Measurements from ENCODE around the gene SRGAP1. TPM values are rescaled to one million over a fixed set of nuclear protein-coding genes. Genes with fewer than 3 reads are reported as not detected.

SRGAP1 gene
- total and polyA plus RNA-seq, 2 of the 4 experiments (the other 2 are of a cell fraction), result 10.0 to 10.2 TPM

- no peak for DNase-seq
- H3K23ac ChIP-seq (ENCODE audit: low read depth, low read length), result no peak overlapping the region
- CTCF ChIA-PET, result interaction anchor here (0.8 kb wide), 1 partner anchor 21 kb away, joined by 5 read pairs; no protein-coding TSS in a partner anchor
These were observed 22.6 kb downstream of the SRGAP1 start for GRCh38 chr12:63867053-63867452.

More at GRCh38 chr12:63867053-63867452, 22.6 kb downstream of the SRGAP1 start:
- H2BK15ac ChIP-seq (ENCODE audit: low read depth, low read length), result no peak overlapping the region
- no peak overlapping the region for H4K5ac ChIP-seq (ENCODE audit: low read depth, low read length)
- H3K9me1 ChIP-seq (ENCODE audit: insufficient read depth, low read length), result peaks cover 17% of the 10 kb centered on the region
- WGBS, 2 experiments (ENCODE audit: extremely low coverage in 2 of 2, insufficient read length in 1 of 2), result 100% methylated on average over 1 of the region's 3 CpGs; no CpG with 5 or more reads in 1 of the 2 experiments
- peaks cover 2% of the 10 kb centered on the region; the same call in 1 of the 2 replicates for H3K36me3 ChIP-seq (ENCODE audit: control insufficient read depth, insufficient read depth, low read length)
- H2BK120ac ChIP-seq (ENCODE audit: low read depth, low read length), result no peak overlapping the region
- H4K8ac ChIP-seq (ENCODE audit: low read depth in 2 of 2, low read length in 2 of 2), result no peak overlapping the region
- no peak overlapping the region for H2BK20ac ChIP-seq (ENCODE audit: low read depth, low read length)
- no peaks in the 10 kb centered on the region for H3K9me3 ChIP-seq (ENCODE audit: control insufficient read depth, insufficient read depth, low read length)
- H3K79me1 ChIP-seq (ENCODE audit: low read depth in 1 of 2, low read length in 2 of 2), result peaks cover 8 to 76% of the 10 kb centered on the region in 2 experiments
- peaks cover 85% of the 10 kb centered on the region for H4K20me1 ChIP-seq (ENCODE audit: insufficient read depth, low read length)
- in situ Hi-C loops (cut with MboI; ENCODE audit: low sequenced_read_pairs) (no loop called here), dilution Hi-C loops (cut with HindIII; ENCODE audit: low sequenced_read_pairs, unreplicated experiment) (no loop called here), intact Hi-C loops (cut with micrococcal nuclease) (no loop called here)
- no peak overlapping the region for H3K4ac ChIP-seq (ENCODE audit: low read depth, low read length)
- H4K91ac ChIP-seq (ENCODE audit: insufficient read depth, low read depth, low read length), result no peak overlapping the region
- no peak overlapping the region for H3K56ac ChIP-seq (ENCODE audit: extremely low read depth, insufficient read depth, low read length)
- no peak overlapping the region for H2AFZ ChIP-seq (replicated peaks; ENCODE audit: low read length, poor library complexity)
- no peak overlapping the region for H3K27ac ChIP-seq (ENCODE audit: insufficient read depth, low read length)
- no peak overlapping the region for H3K4me2 ChIP-seq (ENCODE audit: low read depth, low read length)
- no peak overlapping the region for H3K4me3 ChIP-seq (ENCODE audit: insufficient read depth, low read depth, low read length)
- ATAC-seq (ENCODE audit: low read depth), result no peak
- no peak overlapping the region for H2BK5ac ChIP-seq (ENCODE audit: low read depth, low read length, poor library complexity, severe bottlenecking)
- H3K9ac ChIP-seq (ENCODE audit: low read depth, low read length), result no peak overlapping the region
- H2AK9ac ChIP-seq (replicated peaks; ENCODE audit: low read depth, low read length, poor library complexity), result no peak overlapping the region
- H3K14ac ChIP-seq (replicated peaks; ENCODE audit: low read depth, low read length), result no peak overlapping the region
- no TSS peak for BruUV-seq (replicated peaks)
- TF ChIP-seq NFE2L2 (IDR thresholded peaks at IDR 0.05; ENCODE audit: low read depth, low read length) (no peak), RFX5 (IDR thresholded peaks at IDR 0.05; ENCODE audit: low read depth, low read length) (no peak), POLR2A (IDR thresholded peaks at IDR 0.05; ENCODE audit: low read depth, low read length) (no peak), USF2 (IDR thresholded peaks at IDR 0.05; ENCODE audit: low read depth, low read length) (no peak), MAZ (IDR thresholded peaks at IDR 0.05; ENCODE audit: borderline replicate concordance, low read depth, low read length) (no peak), RCOR1 (IDR thresholded peaks at IDR 0.05; ENCODE audit: insufficient replicate concordance, low read length) (no peak), SMC3 (IDR thresholded peaks at IDR 0.05; ENCODE audit: low read depth, low read length) (no peak), CEBPB (IDR thresholded peaks at IDR 0.05; ENCODE audit: low read depth, low read length) (no peak), FOS (IDR thresholded peaks at IDR 0.05; ENCODE audit: low read depth, low read length) (no peak), RAD21 (IDR thresholded peaks at IDR 0.05; ENCODE audit: low read length) (no peak), CTCF (conservative IDR thresholded peaks at IDR 0.05; ENCODE audit: low read depth, low read length) (no peak), MXI1 (IDR thresholded peaks at IDR 0.05; ENCODE audit: borderline replicate concordance, low read depth, low read length) (no peak), BHLHE40 (IDR thresholded peaks at IDR 0.05; ENCODE audit: low read depth, low read length) (no peak)
- TF ChIP-seq, protein P1, sequence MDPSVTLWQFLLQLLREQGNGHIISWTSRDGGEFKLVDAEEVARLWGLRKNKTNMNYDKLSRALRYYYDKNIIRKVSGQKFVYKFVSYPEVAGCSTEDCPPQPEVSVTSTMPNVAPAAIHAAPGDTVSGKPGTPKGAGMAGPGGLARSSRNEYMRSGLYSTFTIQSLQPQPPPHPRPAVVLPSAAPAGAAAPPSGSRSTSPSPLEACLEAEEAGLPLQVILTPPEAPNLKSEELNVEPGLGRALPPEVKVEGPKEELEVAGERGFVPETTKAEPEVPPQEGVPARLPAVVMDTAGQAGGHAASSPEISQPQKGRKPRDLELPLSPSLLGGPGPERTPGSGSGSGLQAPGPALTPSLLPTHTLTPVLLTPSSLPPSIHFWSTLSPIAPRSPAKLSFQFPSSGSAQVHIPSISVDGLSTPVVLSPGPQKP (IDR thresholded peaks at IDR 0.05; ENCODE audit: borderline replicate concordance, low read depth, low read length), result no peak
- no peaks in the 10 kb centered on the region for H3K27me3 ChIP-seq (ENCODE audit: control insufficient read depth, insufficient read depth, low read length)
- H3K18ac ChIP-seq (ENCODE audit: low read depth, low read length), result no peak overlapping the region
- peaks cover 22% of the 10 kb centered on the region for H3K4me1 ChIP-seq (ENCODE audit: control insufficient read depth, insufficient read depth, low read length)
- no peak overlapping the region for H2AK5ac ChIP-seq (ENCODE audit: low read depth, low read length)
- POLR2A ChIA-PET (ENCODE audit: unreplicated experiment), result no interaction called here
